Endothelial cell of umbilical vein (primary cell): ENCODE data around the gene S100A14. TPM values are rescaled to one million over a fixed set of nuclear protein-coding genes. Genes with fewer than 3 reads are reported as not detected.

Experiments used
- BruUV-seq: library from RNA; stranded (reverse); fragments of 400-500 nt; replicated peaks from 2 replicates; lab custom pipeline; 2021; lab: Mats Ljungman, UMichigan
- CTCF ChIA-PET: fragments of 300-600, 350-600 bp; sonication (Branson Sonifier 250); formaldehyde crosslinking; loops from one replicate; lab custom pipeline; 2021; ENCODE audit warnings: antibody characterized with exemption, inconsistent platforms; lab: Charles Lee
- POLR2A ChIA-PET: fragments of 300-600, 350-600 bp; sonication (Branson Sonifier 250); formaldehyde crosslinking; loops from one replicate; lab custom pipeline; 2021; ENCODE audit warnings: antibody characterized with exemption, inconsistent platforms; lab: Charles Lee
- DNase-seq: peaks from one replicate; pipeline ENCODE4 v3.0.0-alpha.2; 2011; ENCODE audit warnings: low read depth, low spot score
- FAIRE-seq: peaks from 2 replicates; lab custom pipeline; 2011; peaks lifted over from hg19 to GRCh38; lab: Jason Lieb, UNC
- H2AFZ ChIP-seq: 2 replicates; pipeline ENCODE4 v1.6.0; 2012; ENCODE audit warnings: low read depth, low read length, control low read depth, inconsistent platforms
- H3K27ac ChIP-seq: 2 replicates; pipeline ENCODE4 v1.5.1; 2011; ENCODE audit warnings: low read depth, mild to moderate bottlenecking, control low read depth, low read length, moderate library complexity; ENCODE audit not compliant: insufficient read depth
- H3K27me3 ChIP-seq, 2 experiments: 2 replicates each; pipeline versions ENCODE4 v1.6.0 to v1.6.1; 2011; ENCODE audit warnings: low read length in 2 of 2, mixed read lengths in 1 of 2; ENCODE audit not compliant: control insufficient read depth in 2 of 2, insufficient read depth in 2 of 2
- H3K36me3 ChIP-seq, 2 experiments: 2 replicates in 1 of 2; 3 replicates in 1 of 2; pipeline ENCODE4 v1.5.1; 2011; ENCODE audit warnings: low read length in 2 of 2, mild to moderate bottlenecking in 1 of 2, moderate library complexity in 1 of 2; ENCODE audit not compliant: control insufficient read depth in 2 of 2, insufficient read depth in 2 of 2; ENCODE audit errors: extremely low read depth in 1 of 2
- H3K4me1 ChIP-seq: 3 replicates; pipeline ENCODE4 v1.5.1; 2011; ENCODE audit warnings: mild to moderate bottlenecking, low read length; ENCODE audit not compliant: control insufficient read depth, insufficient read depth; ENCODE audit errors: extremely low read depth
- H3K4me2 ChIP-seq: 2 replicates; pipeline ENCODE4 v1.6.1; 2011; ENCODE audit warnings: low read length, control low read depth, mixed read lengths; ENCODE audit not compliant: insufficient read depth
- H3K4me3 ChIP-seq, 3 experiments: fragments of 200-600 bp in 1 of 3; sonication (generic), shearing (Covaris generic) in 1 of 3; replicated peaks in 1 of 3; 2 replicates each; pipeline ENCODE4 v1.5.1; 2011 to 2016; ENCODE audit warnings: control low read depth in 3 of 3, low read length in 3 of 3, mild to moderate bottlenecking in 2 of 3, inconsistent platforms in 1 of 3, low read depth in 1 of 3, moderate library complexity in 1 of 3; ENCODE audit not compliant: insufficient read depth in 1 of 3
- H3K79me2 ChIP-seq: 2 replicates; pipeline ENCODE4 v1.6.0; 2012; ENCODE audit warnings: low read length, inconsistent platforms; ENCODE audit not compliant: control insufficient read depth, insufficient read depth
- H3K9ac ChIP-seq: replicated peaks from 2 replicates; pipeline ENCODE3; 2011; ENCODE audit warnings: low read length, control low read depth; ENCODE audit not compliant: insufficient read depth; ENCODE audit errors: extremely low read depth
- H3K9me1 ChIP-seq: replicated peaks from 3 replicates; pipeline ENCODE4 v1.6.0; 2011; ENCODE audit warnings: mild to moderate bottlenecking, low read length; ENCODE audit not compliant: control insufficient read depth, insufficient read depth; ENCODE audit errors: extremely low read depth
- H3K9me3 ChIP-seq: replicated peaks from 2 replicates; pipeline ENCODE4 v1.5.1; 2012; ENCODE audit warnings: low read length, inconsistent platforms; ENCODE audit not compliant: control insufficient read depth, insufficient read depth
- H4K20me1 ChIP-seq: replicated peaks from 2 replicates; pipeline ENCODE3; 2011; ENCODE audit warnings: mild to moderate bottlenecking, low read length; ENCODE audit not compliant: control insufficient read depth, insufficient read depth; ENCODE audit errors: extremely low read depth
- EZH2 ChIP-seq: IDR thresholded peaks from 2 replicates; pipeline ENCODE4 v1.6.1; 2012; ENCODE audit warnings: borderline replicate concordance, low read depth, mild to moderate bottlenecking, moderate library complexity, low read length, inconsistent platforms; ENCODE audit not compliant: severe bottlenecking
- FOS ChIP-seq: IDR thresholded peaks from 2 replicates; pipeline ENCODE4 v1.6.1; 2011; ENCODE audit warnings: mild to moderate bottlenecking, low read length, moderate library complexity, borderline replicate concordance; ENCODE audit not compliant: insufficient read depth
- GATA2 ChIP-seq: IDR thresholded peaks from 2 replicates; pipeline ENCODE4 v1.7.0; 2011; ENCODE audit warnings: low read depth, mild to moderate bottlenecking, moderate library complexity, mixed read lengths, low read length; ENCODE audit not compliant: insufficient read length, insufficient read depth
- JUN ChIP-seq: IDR thresholded peaks from 2 replicates; pipeline ENCODE4 v1.6.1; 2011; ENCODE audit warnings: borderline replicate concordance, low read depth; ENCODE audit not compliant: insufficient read length, insufficient read depth
- MYC ChIP-seq: IDR thresholded peaks from one replicate; pipeline ENCODE4 v1.6.1; 2011; ENCODE audit warnings: mild to moderate bottlenecking, low read depth, low read length
- POLR2A ChIP-seq: IDR thresholded peaks from 2 replicates; pipeline ENCODE4 v1.6.1; 2012; ENCODE audit warnings: low read depth, mild to moderate bottlenecking, control low read depth, low read length
- POLR2AphosphoS5 ChIP-seq: IDR thresholded peaks from 2 replicates; pipeline ENCODE4 v1.6.1; 2012; ENCODE audit warnings: low read depth, mild to moderate bottlenecking, control low read depth, low read length, moderate library complexity; ENCODE audit not compliant: insufficient read depth
- dilution Hi-C: fragments of 300-500 bp; cut with MboI; formaldehyde crosslinking; loops from one replicate; pipeline ENCODE4 v1.15.0; 2019; ENCODE audit warnings: low sequenced_read_pairs; ENCODE audit not compliant: extremely low pct_ligation_motif_present
- intact Hi-C: fragments of 100-400 bp; cut with micrococcal nuclease; formaldehyde crosslinking; loops from one replicate; pipeline ENCODE4 v1.10.0; 2022
- polyA plus RNA-seq, 4 experiments: library from polyadenylated mRNA; depleted of rRNA in 3 of 4; stranded (reverse) in 3 of 4; unstranded in 1 of 4; fragments of >200 nt; gene quantifications; 2 replicates each; pipeline versions ENCODE4 v1.2.1 to v1.2.3, GENCODE V29; 2011 to 2012; ENCODE audit warnings: missing spikeins in 1 of 4
- total RNA-seq: library from RNA; stranded (reverse); gene quantifications from 2 replicates; pipeline ENCODE4 v1.2.3, GENCODE V29; 2021
- TF ChIP-seq, protein P1 (sequence below): IDR thresholded peaks from 2 replicates; pipeline ENCODE4 v1.6.1; 2011; ENCODE audit not compliant: insufficient read depth, insufficient read length
- TF ChIP-seq, protein P2 (sequence below), 2 donors: IDR thresholded peaks; 1 replicate in 1 of 2; 2 replicates in 1 of 2; pipeline ENCODE4 v1.5.1; 2011; ENCODE audit warnings: low read length in 2 of 2, mild to moderate bottlenecking in 2 of 2, moderate library complexity in 2 of 2, control low read depth in 1 of 2, inconsistent platforms in 1 of 2, low read depth in 1 of 2; ENCODE audit not compliant: insufficient read depth in 1 of 2; ENCODE audit errors: extremely low read depth in 1 of 2

S100A14 gene
- total and polyA plus RNA-seq, 2 donors (not counting 3 experiments of a cell fraction or from before 2014, with no cell fraction given): 0.10 TPM; not detected in 1

- Histone ChIP-seq H2AFZ (peak within 1 kb of the TSS; percentile 55), H3K9ac (peak within 1 kb of the TSS; percentile 86)
- CTCF ChIA-PET: interaction anchor here (0.7 to 7.8 kb wide), 38 partner anchors 10 to 145 kb away, joined by 3 to 145 read pairs (median 5); partner anchors contain the start of genes S100A14, S100A16, S100A6 and SNAPIN
Observed at GRCh38 chr1:153627715-153628626, 11.8 kb upstream of the S100A14 start, which contains the start of gene S100A1. Gene S100A1, plus strand, starts transcription at chr1:153628434. Its CDS starts 2,088 bp downstream, at chr1:153630522.

More at GRCh38 chr1:153627715-153628626, 11.8 kb upstream of the S100A14 start, which contains the start of gene S100A1:
- POLR2A ChIA-PET: interaction anchor here (0.6 to 3.6 kb wide), 21 partner anchors 10 to 337 kb away, joined by 3 to 43 read pairs (median 5); partner anchors contain the start of genes ILF2, S100A14 and S100A16
- peaks cover 14% of the 10 kb centered on the region for H3K4me1 ChIP-seq
- FAIRE-seq (no peak), DNase-seq (no peak)
- no peaks in the 10 kb centered on the region for H3K36me3 ChIP-seq
- TF ChIP-seq GATA2 (no peak), EZH2 (no peak), POLR2AphosphoS5 (no peak), JUN (no peak), MYC (no peak), POLR2A (no peak), FOS (no peak)
- TF ChIP-seq, protein P1, sequence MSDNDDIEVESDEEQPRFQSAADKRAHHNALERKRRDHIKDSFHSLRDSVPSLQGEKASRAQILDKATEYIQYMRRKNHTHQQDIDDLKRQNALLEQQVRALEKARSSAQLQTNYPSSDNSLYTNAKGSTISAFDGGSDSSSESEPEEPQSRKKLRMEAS: no peak
- TF ChIP-seq, protein P2, sequence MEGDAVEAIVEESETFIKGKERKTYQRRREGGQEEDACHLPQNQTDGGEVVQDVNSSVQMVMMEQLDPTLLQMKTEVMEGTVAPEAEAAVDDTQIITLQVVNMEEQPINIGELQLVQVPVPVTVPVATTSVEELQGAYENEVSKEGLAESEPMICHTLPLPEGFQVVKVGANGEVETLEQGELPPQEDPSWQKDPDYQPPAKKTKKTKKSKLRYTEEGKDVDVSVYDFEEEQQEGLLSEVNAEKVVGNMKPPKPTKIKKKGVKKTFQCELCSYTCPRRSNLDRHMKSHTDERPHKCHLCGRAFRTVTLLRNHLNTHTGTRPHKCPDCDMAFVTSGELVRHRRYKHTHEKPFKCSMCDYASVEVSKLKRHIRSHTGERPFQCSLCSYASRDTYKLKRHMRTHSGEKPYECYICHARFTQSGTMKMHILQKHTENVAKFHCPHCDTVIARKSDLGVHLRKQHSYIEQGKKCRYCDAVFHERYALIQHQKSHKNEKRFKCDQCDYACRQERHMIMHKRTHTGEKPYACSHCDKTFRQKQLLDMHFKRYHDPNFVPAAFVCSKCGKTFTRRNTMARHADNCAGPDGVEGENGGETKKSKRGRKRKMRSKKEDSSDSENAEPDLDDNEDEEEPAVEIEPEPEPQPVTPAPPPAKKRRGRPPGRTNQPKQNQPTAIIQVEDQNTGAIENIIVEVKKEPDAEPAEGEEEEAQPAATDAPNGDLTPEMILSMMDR (IDR thresholded peaks at IDR 0.05; ENCODE audit: extremely low read depth in 1 of 2, insufficient read depth in 1 of 2, low read depth in 1 of 2, low read length in 2 of 2): no peak
- peak within 1 kb of the TSS; percentile 57 to 74 (median 62) for H3K4me3 ChIP-seq
- H3K4me2 ChIP-seq: peak within 1 kb of the TSS; percentile 93
- peak within 1 kb of the TSS; percentile 81 for H3K27ac ChIP-seq
- dilution Hi-C loops: no loop called here
- peaks cover 28% of the 10 kb centered on the region for H3K79me2 ChIP-seq
- no TSS peak for BruUV-seq
- intact Hi-C loops: loop anchor here (1.0 kb wide), 5 partner anchors 19 to 117 kb away; no protein-coding TSS in a partner anchor
- H3K9me1 ChIP-seq: no peaks in the 10 kb centered on the region
- H4K20me1 ChIP-seq: no peaks in the 10 kb centered on the region
- H3K9me3 ChIP-seq: no peaks in the 10 kb centered on the region
- no peaks in the 10 kb centered on the region for H3K27me3 ChIP-seq
